ENCODE measurements around the gene CDK5RAP2.

Gene CDK5RAP2

GRCh38 chr9:120449566-120449965 is 130.4 kb downstream of the CDK5RAP2 start:
- no peak for TF ChIP-seq GABPA (IDR thresholded peaks at IDR 0.05; ENCODE audit: low read depth)
- TF ChIP-seq POLR2AphosphoS5 (IDR thresholded peaks at IDR 0.05; ENCODE audit: low read depth): no peak
- no peak for TF ChIP-seq SPI1 (IDR thresholded peaks at IDR 0.05; ENCODE audit: borderline replicate concordance, low read depth)
- TF ChIP-seq CTCF (IDR thresholded peaks at IDR 0.05; ENCODE audit: insufficient read depth, low read length): no peak
- no peak for TF ChIP-seq REST (IDR thresholded peaks at IDR 0.05; ENCODE audit: insufficient replicate concordance, low read depth)
- no peak overlapping the region for H3K27ac ChIP-seq (replicated peaks)
- no peak for DNase-seq (ENCODE audit: low read depth in 1 of 2, low spot score in 1 of 2)
- no peaks in the 10 kb centered on the region for H3K27me3 ChIP-seq (ENCODE audit: insufficient read depth, poor library complexity, severe bottlenecking)
- H3K4me3 ChIP-seq (replicated peaks; ENCODE audit: insufficient read depth, low read length): no peak overlapping the region

- no peak for TF ChIP-seq POLR2AphosphoS5 (IDR thresholded peaks at IDR 0.05; ENCODE audit: low read depth)
- TF ChIP-seq CTCF (IDR thresholded peaks at IDR 0.05; ENCODE audit: insufficient read depth, low read length): no peak
- TF ChIP-seq REST (IDR thresholded peaks at IDR 0.05; ENCODE audit: insufficient replicate concordance, low read depth): no peak
- TF ChIP-seq SPI1 (IDR thresholded peaks at IDR 0.05; ENCODE audit: borderline replicate concordance, low read depth): no peak
- TF ChIP-seq GABPA (IDR thresholded peaks at IDR 0.05; ENCODE audit: low read depth): no peak
- DNase-seq (ENCODE audit: low read depth in 1 of 2, low spot score in 1 of 2): no peak
- Histone ChIP-seq H3K4me3 (replicated peaks; ENCODE audit: insufficient read depth, low read length) (no peak overlapping the region), H3K27me3 (ENCODE audit: insufficient read depth, poor library complexity, severe bottlenecking) (no peaks in the 10 kb centered on the region), H3K27ac (replicated peaks) (no peak overlapping the region)
These were observed 131.9 kb downstream of the CDK5RAP2 start for GRCh38 chr9:120447959-120448500.

- no peak overlapping the region for H3K4me3 ChIP-seq (replicated peaks; ENCODE audit: insufficient read depth, low read length)
- no peaks in the 10 kb centered on the region for H3K27me3 ChIP-seq (ENCODE audit: insufficient read depth, poor library complexity, severe bottlenecking)
- no peak for DNase-seq (ENCODE audit: low read depth in 1 of 2, low spot score in 1 of 2)
- no peak for TF ChIP-seq POLR2AphosphoS5 (IDR thresholded peaks at IDR 0.05; ENCODE audit: low read depth)
- no peak for TF ChIP-seq CTCF (IDR thresholded peaks at IDR 0.05; ENCODE audit: insufficient read depth, low read length)
- no peak for TF ChIP-seq GABPA (IDR thresholded peaks at IDR 0.05; ENCODE audit: low read depth)
- TF ChIP-seq REST (IDR thresholded peaks at IDR 0.05; ENCODE audit: insufficient replicate concordance, low read depth): no peak
- no peak for TF ChIP-seq SPI1 (IDR thresholded peaks at IDR 0.05; ENCODE audit: borderline replicate concordance, low read depth)
- H3K27ac ChIP-seq (replicated peaks): no peak overlapping the region
These were observed 133.3 kb downstream of the CDK5RAP2 start for GRCh38 chr9:120446671-120447070.
